Measurements from ENCODE around the gene SH3RF3.

SH3RF3 gene

DNA sequence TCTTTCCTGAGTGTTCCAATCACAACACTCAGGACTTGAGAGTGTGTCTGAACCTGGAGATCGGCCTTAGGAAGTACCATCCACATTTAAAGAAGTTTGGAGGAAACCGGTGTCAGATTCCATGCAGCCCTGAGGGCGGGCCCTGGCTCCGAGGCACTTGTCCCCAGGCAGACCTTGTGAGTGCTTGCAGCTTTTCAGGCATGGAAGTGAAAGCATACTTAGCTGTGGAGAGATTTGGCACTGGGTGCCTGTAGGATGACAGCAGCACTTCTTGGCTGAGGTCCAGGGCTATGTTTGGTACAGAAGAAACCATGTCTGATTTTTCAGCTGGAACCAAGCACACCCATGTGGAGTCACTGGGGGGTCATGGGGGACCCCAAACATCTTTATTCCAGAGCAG is 253.9 kb downstream of the SH3RF3 start:
- Mint-ChIP-seq H3K36me3 (ENCODE audit: low read depth) (no peaks in the 10 kb centered on the region), H3K4me3 (peak overlapping the region; percentile 33), H3K27me3 (ENCODE audit: low read depth, poor library complexity) (peaks cover 2% of the 10 kb centered on the region), H3K4me1 (peaks cover 70% of the 10 kb centered on the region), H3K9me3 (no peaks in the 10 kb centered on the region), H3K27ac (peak overlapping the region; percentile 70)
- TF ChIP-seq CTCF (IDR thresholded peaks at IDR 0.05) = no peak
- DNase-seq = no peak

GRCh38 chr2:109383505-109384307 is 254.7 kb downstream of the SH3RF3 start:
- H3K27me3 Mint-ChIP-seq (ENCODE audit: low read depth, poor library complexity) = peaks cover 2% of the 10 kb centered on the region
- H3K36me3 Mint-ChIP-seq (ENCODE audit: low read depth) = no peaks in the 10 kb centered on the region
- H3K4me3 Mint-ChIP-seq = peak overlapping the region; percentile 47
- peaks cover 74% of the 10 kb centered on the region for H3K4me1 Mint-ChIP-seq
- H3K27ac Mint-ChIP-seq = peak overlapping the region; percentile 77
- no peak for TF ChIP-seq CTCF (IDR thresholded peaks at IDR 0.05)
- H3K9me3 Mint-ChIP-seq = no peaks in the 10 kb centered on the region
- DNase-seq = no peak

DNA sequence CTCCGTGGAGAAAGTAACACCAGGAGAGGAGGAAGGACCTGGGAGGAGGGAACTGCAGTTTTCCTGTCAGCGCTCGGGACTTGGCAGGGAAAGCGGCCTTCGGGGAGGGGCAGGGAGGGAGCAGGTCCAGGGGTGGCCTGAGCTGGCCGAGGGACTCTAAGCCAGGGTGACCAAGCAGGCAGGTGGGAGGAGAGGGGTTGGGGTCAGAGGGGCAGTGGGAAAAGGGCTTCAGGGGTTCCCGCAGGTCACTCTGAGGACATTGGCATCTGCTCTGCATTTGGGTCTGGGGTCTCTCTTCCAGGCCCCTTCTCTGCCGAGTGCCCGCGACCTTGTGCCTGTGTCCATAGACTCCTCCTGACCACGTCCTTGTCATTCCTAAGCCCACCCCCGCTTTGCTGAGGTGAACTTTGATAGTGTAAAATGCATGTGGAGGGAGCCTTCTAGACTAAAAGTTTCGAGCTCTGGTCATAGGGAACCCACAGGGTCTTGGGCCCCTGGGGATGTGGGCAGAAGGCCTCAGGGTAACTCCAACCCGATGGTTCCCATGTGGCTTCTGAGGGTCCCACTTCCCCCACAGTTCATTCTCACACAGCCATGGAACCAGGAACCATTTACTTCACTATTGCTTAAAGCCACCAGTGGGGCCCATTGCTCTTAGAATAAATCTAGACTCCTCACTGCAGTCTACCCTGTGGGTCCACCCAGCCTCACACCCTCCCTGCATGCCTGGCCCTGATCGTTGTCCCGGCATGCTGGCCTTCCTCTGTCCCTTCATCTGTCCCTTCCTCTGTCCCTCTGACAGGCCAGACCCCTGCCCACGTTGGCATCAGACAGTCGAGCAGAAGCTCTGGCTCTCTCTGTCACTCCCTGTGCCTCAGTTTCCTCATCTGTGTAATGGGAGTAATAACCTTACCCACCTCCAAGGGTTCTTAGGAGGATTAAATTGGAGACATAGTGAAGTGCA is 255.6 kb downstream of the SH3RF3 start:
- DNase-seq = no peak
- TF ChIP-seq CTCF (IDR thresholded peaks at IDR 0.05) = no peak
- Mint-ChIP-seq H3K9me3 (no peaks in the 10 kb centered on the region), H3K27me3 (ENCODE audit: low read depth, poor library complexity) (peaks cover 2% of the 10 kb centered on the region), H3K4me1 (peaks cover 79% of the 10 kb centered on the region), H3K36me3 (ENCODE audit: low read depth) (no peaks in the 10 kb centered on the region), H3K4me3 (no peak overlapping the region), H3K27ac (no peak overlapping the region)

GRCh38 chr2:109385506-109385905 is 256.5 kb downstream of the SH3RF3 start:
- no peak for TF ChIP-seq CTCF (IDR thresholded peaks at IDR 0.05)
- H3K27ac Mint-ChIP-seq = no peak overlapping the region
- H3K27me3 Mint-ChIP-seq (ENCODE audit: low read depth, poor library complexity) = peaks cover 6% of the 10 kb centered on the region

GRCh38 chr2:109386004-109386695 is 257.1 kb downstream of the SH3RF3 start:
- no peaks in the 10 kb centered on the region for H3K9me3 Mint-ChIP-seq
- peak overlapping the region; percentile 71 for H3K27ac Mint-ChIP-seq
- H3K4me3 Mint-ChIP-seq = no peak overlapping the region
- no peak for DNase-seq
- H3K4me1 Mint-ChIP-seq = peaks cover 84% of the 10 kb centered on the region
- no peaks in the 10 kb centered on the region for H3K36me3 Mint-ChIP-seq (ENCODE audit: low read depth)
- H3K27me3 Mint-ChIP-seq (ENCODE audit: low read depth, poor library complexity) = peaks cover 8% of the 10 kb centered on the region
- no peak for TF ChIP-seq CTCF (IDR thresholded peaks at IDR 0.05)

More at GRCh38 chr2:109385506-109385905, 256.5 kb downstream of the SH3RF3 start:
- Mint-ChIP-seq H3K36me3 (ENCODE audit: low read depth) (no peaks in the 10 kb centered on the region), H3K4me3 (no peak overlapping the region), H3K9me3 (no peaks in the 10 kb centered on the region), H3K4me1 (peaks cover 83% of the 10 kb centered on the region)
- no peak for DNase-seq
